A673 (cell line): ENCODE results near the gene DRD2.

Experiments used
- EZH2 ChIP-seq: fragments of 200-600 bp; sonication (generic); IDR thresholded peaks from 2 replicates; pipeline ENCODE4 v1.6.1; 2017; ENCODE audit warnings: borderline replicate concordance, low read depth, mild to moderate bottlenecking, mixed read lengths, antibody characterized with exemption, low read length; ENCODE audit not compliant: poor library complexity, severe bottlenecking
- TF ChIP-seq, protein P1 (sequence below): fragments of 300-800, 200-600 bp; sonication (generic); conservative IDR thresholded peaks from 2 replicates; pipeline ENCODE4 v1.5.1; 2017; ENCODE audit warnings: low read depth, mild to moderate bottlenecking, antibody characterized with exemption, low read length, moderate library complexity, mixed read lengths

DNA sequence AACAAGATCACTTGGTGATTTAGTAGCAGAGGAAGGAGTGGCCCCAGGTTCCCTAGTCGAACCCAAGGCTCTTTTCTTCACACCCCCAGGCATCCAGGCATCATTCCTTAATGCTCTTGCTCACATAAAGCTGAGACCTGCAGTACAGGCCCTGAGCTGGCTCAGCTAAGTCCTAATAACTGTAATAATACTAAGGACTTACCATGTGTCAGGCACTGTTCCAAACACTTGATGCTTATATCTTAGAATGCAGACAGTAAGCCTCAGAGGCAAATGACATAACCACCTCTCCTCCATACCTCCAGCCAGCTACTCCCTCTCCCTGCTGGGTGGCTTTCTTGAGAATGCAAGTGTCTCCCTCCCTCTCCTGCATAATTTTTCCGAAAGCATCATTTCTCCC lies 54.4 kb downstream of the DRD2 start:
- no peak for TF ChIP-seq EZH2
- TF ChIP-seq, protein P1, sequence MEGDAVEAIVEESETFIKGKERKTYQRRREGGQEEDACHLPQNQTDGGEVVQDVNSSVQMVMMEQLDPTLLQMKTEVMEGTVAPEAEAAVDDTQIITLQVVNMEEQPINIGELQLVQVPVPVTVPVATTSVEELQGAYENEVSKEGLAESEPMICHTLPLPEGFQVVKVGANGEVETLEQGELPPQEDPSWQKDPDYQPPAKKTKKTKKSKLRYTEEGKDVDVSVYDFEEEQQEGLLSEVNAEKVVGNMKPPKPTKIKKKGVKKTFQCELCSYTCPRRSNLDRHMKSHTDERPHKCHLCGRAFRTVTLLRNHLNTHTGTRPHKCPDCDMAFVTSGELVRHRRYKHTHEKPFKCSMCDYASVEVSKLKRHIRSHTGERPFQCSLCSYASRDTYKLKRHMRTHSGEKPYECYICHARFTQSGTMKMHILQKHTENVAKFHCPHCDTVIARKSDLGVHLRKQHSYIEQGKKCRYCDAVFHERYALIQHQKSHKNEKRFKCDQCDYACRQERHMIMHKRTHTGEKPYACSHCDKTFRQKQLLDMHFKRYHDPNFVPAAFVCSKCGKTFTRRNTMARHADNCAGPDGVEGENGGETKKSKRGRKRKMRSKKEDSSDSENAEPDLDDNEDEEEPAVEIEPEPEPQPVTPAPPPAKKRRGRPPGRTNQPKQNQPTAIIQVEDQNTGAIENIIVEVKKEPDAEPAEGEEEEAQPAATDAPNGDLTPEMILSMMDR, result no peak
